ENCODE measurements around the gene EFHB. TPM values are rescaled to one million over a fixed set of nuclear protein-coding genes. Genes with fewer than 3 reads are reported as not detected.

EFHB gene
- total RNA-seq, 1 donor from 2014 or later, result 1.2 TPM

Other genes with a start within 250 kb of the EFHB start
- 105 and 106 TPM in 2 replicates for gene RAB5A, start 12.9 kb upstream of the EFHB start, total RNA-seq
- gene PP2D1, start 78.0 kb upstream of the EFHB start, total RNA-seq, result not detected in 2 replicates
- gene KAT2B, start 106.2 kb upstream of the EFHB start, total RNA-seq, result 4.9 and 6.2 TPM in 2 replicates